ENCODE results near the gene PRPSAP2.

PRPSAP2 gene

GRCh38 chr17:18896146-18896545 lies 38.2 kb downstream of the PRPSAP2 start:
- no peak overlapping the region for H3K4me3 ChIP-seq (ENCODE audit: low read depth, low read length)
- TF ChIP-seq CTCF (conservative IDR thresholded peaks at IDR 0.05; ENCODE audit: low read depth, low read length) = no peak
- no peak for DNase-seq (ENCODE audit: low read depth)

- DNase-seq (ENCODE audit: low read depth) = no peak
- TF ChIP-seq CTCF (conservative IDR thresholded peaks at IDR 0.05; ENCODE audit: low read depth, low read length) = no peak
- H3K4me3 ChIP-seq (ENCODE audit: low read depth, low read length) = no peak overlapping the region
These were observed 39.0 kb downstream of the PRPSAP2 start for GRCh38 chr17:18896947-18897346.

GRCh38 chr17:18904482-18904881 lies 46.6 kb downstream of the PRPSAP2 start:
- no peak for DNase-seq (ENCODE audit: low read depth)
- TF ChIP-seq CTCF (conservative IDR thresholded peaks at IDR 0.05; ENCODE audit: low read depth, low read length) = no peak
- no peak overlapping the region for H3K4me3 ChIP-seq (ENCODE audit: low read depth, low read length)

GRCh38 chr17:18905226-18905625 lies 47.3 kb downstream of the PRPSAP2 start:
- no peak overlapping the region for H3K4me3 ChIP-seq (ENCODE audit: low read depth, low read length)
- no peak for TF ChIP-seq CTCF (conservative IDR thresholded peaks at IDR 0.05; ENCODE audit: low read depth, low read length)
- no peak for DNase-seq (ENCODE audit: low read depth)

- DNase-seq (ENCODE audit: low read depth) = no peak
- no peak overlapping the region for H3K4me3 ChIP-seq (ENCODE audit: low read depth, low read length)
- no peak for TF ChIP-seq CTCF (conservative IDR thresholded peaks at IDR 0.05; ENCODE audit: low read depth, low read length)
These were observed 52.4 kb downstream of the PRPSAP2 start for GRCh38 chr17:18910326-18910725.

GRCh38 chr17:18910881-18911280 lies 53.0 kb downstream of the PRPSAP2 start:
- no peak for DNase-seq (ENCODE audit: low read depth)
- no peak for TF ChIP-seq CTCF (conservative IDR thresholded peaks at IDR 0.05; ENCODE audit: low read depth, low read length)
- no peak overlapping the region for H3K4me3 ChIP-seq (ENCODE audit: low read depth, low read length)

GRCh38 chr17:18916816-18917500 lies 59.0 kb downstream of the PRPSAP2 start:
- no peak for TF ChIP-seq CTCF (conservative IDR thresholded peaks at IDR 0.05; ENCODE audit: low read depth, low read length)
- no peak overlapping the region for H3K4me3 ChIP-seq (ENCODE audit: low read depth, low read length)
- no peak for DNase-seq (ENCODE audit: low read depth)
